ENCODE data around the gene MICOS13. TPM values are rescaled to one million over a fixed set of nuclear protein-coding genes. Genes with fewer than 3 reads are reported as not detected.
"Not testable (repeated sequence)": the region's sequence is repeated elsewhere in the genome, so short reads cannot be mapped to it uniquely, and the experiment has no call there.

MICOS13 gene
- total RNA-seq, 1 donor from 2014 or later, result 55.4 TPM

DNA sequence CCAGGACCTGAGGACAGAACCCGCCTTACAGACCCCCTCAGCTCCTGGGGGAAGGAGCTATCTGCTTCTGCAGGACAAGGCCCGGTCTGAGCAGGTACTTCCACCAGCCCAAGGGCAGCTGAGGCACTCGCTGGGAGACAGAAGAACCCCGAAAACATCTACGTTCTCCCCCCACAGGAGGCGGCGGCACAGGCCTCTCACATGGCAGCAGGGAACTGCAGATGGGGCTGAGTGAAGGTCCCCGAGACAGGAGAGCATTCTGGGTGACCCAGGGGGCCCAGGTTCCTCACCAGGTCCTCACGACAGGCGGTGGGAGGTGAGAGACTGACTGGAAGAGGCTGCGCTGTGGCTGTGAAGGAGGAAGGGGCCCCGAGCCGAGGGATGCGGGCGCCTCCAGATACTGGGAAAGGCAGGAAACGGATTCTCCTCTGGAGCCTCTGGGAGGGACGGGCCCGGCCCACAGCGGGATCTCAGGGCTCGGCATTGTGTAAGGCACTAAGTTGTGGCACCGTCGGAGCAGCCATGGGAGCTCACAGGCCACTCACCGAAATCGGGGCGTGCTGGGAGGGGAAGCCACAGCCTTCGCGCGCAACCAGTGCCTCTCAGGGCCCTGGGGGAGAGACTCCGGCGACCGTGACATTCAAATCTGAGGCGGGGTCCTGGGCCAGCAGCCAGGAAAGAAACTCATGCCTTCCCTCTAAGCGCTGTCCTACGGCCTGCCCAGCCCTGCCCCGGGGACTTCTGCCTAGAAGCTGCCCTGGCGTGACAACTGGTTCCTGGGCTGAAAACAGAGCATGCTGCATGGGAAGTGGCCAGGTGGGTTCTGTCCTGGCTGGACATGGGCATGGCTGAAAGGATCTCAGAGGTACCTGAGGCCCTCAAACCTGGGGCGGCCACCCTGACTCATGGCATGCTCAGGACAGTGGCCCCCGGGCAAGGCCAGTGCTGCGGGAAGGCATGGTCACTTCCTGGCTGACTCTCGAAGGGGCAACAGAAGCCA lies 23.8 kb upstream of the MICOS13 start:
- Histone ChIP-seq H3K36me3 (ENCODE audit: control insufficient read depth, insufficient read depth, low read length) (peaks cover 7% of the 10 kb centered on the region), H3K4me3 (ENCODE audit: low read depth, low read length) (no peak overlapping the region), H3K27me3 (ENCODE audit: control insufficient read depth, insufficient read depth, low read length) (no peaks in the 10 kb centered on the region)
- TF ChIP-seq, protein P1, sequence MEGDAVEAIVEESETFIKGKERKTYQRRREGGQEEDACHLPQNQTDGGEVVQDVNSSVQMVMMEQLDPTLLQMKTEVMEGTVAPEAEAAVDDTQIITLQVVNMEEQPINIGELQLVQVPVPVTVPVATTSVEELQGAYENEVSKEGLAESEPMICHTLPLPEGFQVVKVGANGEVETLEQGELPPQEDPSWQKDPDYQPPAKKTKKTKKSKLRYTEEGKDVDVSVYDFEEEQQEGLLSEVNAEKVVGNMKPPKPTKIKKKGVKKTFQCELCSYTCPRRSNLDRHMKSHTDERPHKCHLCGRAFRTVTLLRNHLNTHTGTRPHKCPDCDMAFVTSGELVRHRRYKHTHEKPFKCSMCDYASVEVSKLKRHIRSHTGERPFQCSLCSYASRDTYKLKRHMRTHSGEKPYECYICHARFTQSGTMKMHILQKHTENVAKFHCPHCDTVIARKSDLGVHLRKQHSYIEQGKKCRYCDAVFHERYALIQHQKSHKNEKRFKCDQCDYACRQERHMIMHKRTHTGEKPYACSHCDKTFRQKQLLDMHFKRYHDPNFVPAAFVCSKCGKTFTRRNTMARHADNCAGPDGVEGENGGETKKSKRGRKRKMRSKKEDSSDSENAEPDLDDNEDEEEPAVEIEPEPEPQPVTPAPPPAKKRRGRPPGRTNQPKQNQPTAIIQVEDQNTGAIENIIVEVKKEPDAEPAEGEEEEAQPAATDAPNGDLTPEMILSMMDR (IDR thresholded peaks at IDR 0.05; ENCODE audit: insufficient read depth, low read length, poor library complexity, severe bottlenecking), result no peak
- no peak for DNase-seq (ENCODE audit: low read depth)

DNA sequence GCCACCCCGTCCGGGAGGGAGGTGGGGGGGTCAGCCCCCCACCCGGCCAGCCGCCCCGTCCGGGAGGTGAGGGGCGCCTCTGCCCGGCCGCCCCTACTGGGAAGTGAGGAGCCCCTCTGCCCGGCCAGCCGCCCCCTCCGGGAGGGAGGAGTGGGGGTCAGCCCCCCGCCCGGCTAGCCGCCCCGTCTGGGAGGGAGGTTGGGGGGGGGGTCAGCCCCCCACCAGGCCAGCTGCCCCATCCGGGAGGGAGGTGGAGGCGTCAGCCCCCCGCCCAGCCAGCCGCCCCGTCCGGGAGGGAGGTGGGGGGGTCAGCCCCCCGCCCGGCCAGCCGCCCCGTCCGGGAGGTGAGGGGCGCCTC lies 21.7 kb upstream of the MICOS13 start:
- H3K36me3 ChIP-seq (ENCODE audit: control insufficient read depth, insufficient read depth, low read length); H3K27me3 ChIP-seq (ENCODE audit: control insufficient read depth, insufficient read depth, low read length); DNase-seq (ENCODE audit: low read depth): not testable (repeated sequence)

DNA sequence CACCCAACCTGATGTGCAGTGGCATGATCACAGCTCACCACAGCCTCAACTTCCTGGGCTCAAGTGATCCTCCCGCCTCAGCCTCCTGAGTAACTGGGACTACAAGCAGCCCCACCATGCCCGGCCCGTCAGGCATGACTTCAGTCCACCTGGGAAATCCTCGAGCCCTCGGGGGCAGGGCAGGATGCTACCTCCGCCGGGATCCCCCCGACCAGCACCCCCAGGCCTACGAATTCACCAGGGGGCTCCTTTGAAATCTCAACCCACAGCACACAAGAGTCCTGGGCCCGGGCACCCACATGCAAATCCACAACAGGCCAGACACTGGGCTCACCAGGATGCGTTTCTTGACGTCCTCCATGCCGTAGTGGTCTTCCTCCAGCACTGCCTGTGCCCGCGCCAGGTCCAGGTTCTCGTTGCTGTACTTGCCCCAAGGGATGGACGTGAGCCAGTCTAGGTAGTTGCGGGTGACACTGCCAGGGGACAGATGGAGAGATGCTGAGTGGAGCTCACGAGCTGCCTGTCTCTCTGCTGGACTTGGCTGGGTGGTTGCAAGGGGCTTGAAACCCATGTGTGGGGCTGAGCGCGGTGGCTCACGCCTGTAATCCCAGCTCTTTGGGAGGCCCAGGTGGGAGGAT lies 20.3 kb upstream of the MICOS13 start:
- TF ChIP-seq, protein P1 (IDR thresholded peaks at IDR 0.05; ENCODE audit: insufficient read depth, low read length, poor library complexity, severe bottlenecking), result no peak
- H3K27me3 ChIP-seq (ENCODE audit: control insufficient read depth, insufficient read depth, low read length), result no peaks in the 10 kb centered on the region
- no peak overlapping the region for H3K4me3 ChIP-seq (ENCODE audit: low read depth, low read length)
- no peak for DNase-seq (ENCODE audit: low read depth)
- H3K36me3 ChIP-seq (ENCODE audit: control insufficient read depth, insufficient read depth, low read length), result peaks cover 4% of the 10 kb centered on the region

More for the DNA sequence above, 21.7 kb upstream of the MICOS13 start:
- H3K4me3 ChIP-seq (ENCODE audit: low read depth, low read length), result not testable (repeated sequence)

DNA sequence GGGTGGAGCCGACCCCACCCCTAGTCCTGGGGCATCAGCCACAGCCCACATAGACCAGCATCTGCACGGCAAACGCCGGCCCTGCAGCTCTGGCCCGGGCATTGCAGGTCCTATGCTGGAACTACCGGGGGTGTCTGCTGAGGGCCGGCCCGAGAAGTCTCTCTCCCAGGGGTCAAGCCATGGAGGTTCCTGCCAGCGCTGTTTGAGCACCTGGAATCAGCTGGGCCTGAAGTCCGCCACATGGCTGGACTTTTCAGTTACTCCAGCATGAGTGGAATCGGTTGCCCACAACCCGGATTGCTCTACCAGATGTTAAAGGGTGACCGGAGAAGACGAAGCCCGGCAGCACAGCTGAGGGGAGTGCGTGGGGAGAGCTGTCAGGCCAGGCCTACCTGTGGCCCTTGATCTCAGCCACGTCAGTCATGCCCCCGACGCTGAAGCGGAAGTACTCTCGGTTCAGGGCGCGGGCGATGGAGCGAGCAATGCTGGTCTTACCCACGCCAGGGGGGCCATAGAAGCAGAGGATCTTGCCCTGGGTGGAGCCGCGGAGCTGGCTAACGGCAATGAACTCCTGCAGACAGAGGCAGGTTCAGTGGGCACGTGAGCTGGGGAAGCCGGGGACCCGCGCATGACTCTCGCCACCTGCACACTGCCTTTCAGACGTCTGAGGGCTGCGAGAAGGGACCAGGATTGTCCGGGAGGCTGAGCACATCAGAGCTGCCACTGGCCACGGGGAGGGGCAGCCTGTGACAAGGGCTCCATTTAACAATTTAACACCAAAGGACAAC lies 18.5 kb upstream of the MICOS13 start:
- TF ChIP-seq, protein P1 (IDR thresholded peaks at IDR 0.05; ENCODE audit: insufficient read depth, low read length, poor library complexity, severe bottlenecking), result no peak
- H3K27me3 ChIP-seq (ENCODE audit: control insufficient read depth, insufficient read depth, low read length), result no peaks in the 10 kb centered on the region
- H3K36me3 ChIP-seq (ENCODE audit: control insufficient read depth, insufficient read depth, low read length), result peaks cover 4% of the 10 kb centered on the region
- H3K4me3 ChIP-seq (ENCODE audit: low read depth, low read length), result no peak overlapping the region
- no peak for DNase-seq (ENCODE audit: low read depth)

DNA sequence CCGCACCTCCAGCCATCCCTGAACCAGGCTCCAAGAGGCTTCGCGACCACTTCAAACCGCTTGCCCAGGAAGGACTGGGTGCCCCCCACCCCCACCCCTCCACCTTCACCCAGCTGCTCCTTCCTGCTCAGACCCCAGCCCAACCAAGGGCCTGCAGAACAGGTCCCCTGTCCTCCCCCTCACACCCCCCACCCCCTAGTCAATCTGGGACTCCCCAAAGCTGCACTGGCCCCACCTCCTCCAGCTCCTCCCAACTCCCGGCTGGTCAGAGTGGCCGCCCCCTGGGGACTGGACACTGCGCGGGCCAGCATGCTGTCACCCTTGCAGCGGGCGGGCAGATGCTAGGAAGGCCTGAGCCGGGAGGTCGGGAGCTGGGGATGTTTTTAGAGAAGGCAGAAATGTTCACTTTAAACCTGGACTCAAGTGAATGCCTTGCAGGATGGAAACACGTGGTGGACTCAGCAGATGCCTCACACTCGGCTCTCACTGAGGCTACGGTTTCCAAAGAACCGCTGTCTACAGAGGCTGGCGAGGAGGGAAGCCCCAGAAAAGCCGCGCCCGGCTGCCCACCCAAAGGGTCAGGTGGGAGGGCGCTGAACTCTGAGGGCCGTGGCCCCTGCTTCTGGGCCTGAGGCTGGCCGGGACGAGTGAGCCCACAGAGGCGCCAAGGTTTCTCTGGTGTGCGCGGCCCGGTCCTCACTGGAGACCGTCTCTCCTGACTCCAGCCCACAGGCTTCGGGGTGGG lies 17.7 kb upstream of the MICOS13 start:
- Histone ChIP-seq H3K36me3 (ENCODE audit: control insufficient read depth, insufficient read depth, low read length) (peaks cover 6% of the 10 kb centered on the region), H3K4me3 (ENCODE audit: low read depth, low read length) (no peak overlapping the region), H3K27me3 (ENCODE audit: control insufficient read depth, insufficient read depth, low read length) (no peaks in the 10 kb centered on the region)
- no peak for DNase-seq (ENCODE audit: low read depth)
- TF ChIP-seq, protein P1 (IDR thresholded peaks at IDR 0.05; ENCODE audit: insufficient read depth, low read length, poor library complexity, severe bottlenecking), result no peak
